Ramos (cell line): ENCODE measurements around the gene SOD1.
"Not testable (repeated sequence)": the region's sequence is repeated elsewhere in the genome, so short reads cannot be mapped to it uniquely, and the experiment has no call there.

Source experiments
- in situ Hi-C: fragments of 300-500 bp; cut with MboI; formaldehyde crosslinking; loops from one replicate; pipeline ENCODE4 v1.14.3; 2022; ENCODE audit warnings: low sequenced_read_pairs; ENCODE audit not compliant: unreplicated experiment

SOD1 gene

GRCh38 chr21:31659536-31660258 lies at the start of gene SOD1:
SOD1 (plus strand) TSS chr21:31659693; CDS start chr21:31659770, 77 bp downstream.
- in situ Hi-C loops, result no loop called here

DNA sequence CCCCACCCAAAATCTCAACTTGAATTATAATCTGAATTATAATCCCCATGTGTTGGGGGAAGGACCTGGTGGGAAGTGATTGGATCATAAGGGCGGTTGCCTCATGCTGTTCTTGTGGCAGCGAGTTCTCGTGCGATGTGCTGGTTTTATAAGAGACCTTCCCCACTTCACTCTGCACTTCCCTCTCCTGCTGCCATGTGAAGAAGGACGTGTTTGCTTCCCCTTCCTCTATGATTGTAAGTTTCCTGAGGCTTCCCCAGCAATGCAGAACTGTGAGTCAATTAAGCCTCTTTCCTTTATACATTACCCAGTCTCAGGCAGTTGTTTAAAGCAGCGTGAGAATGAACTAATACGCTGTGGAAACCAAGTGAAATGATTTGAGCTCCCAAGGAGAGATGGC lies 48.0 kb upstream of the SOD1 start:
- in situ Hi-C loops, result loop anchor here (25.0 kb wide), 1 partner anchor 651 kb away; no protein-coding TSS in a partner anchor

- in situ Hi-C loops, result loop anchor here (25.0 kb wide), 1 partner anchor 649 kb away; no protein-coding TSS in a partner anchor
Observed at GRCh38 chr21:31612894-31613785, 46.4 kb upstream of the SOD1 start.

GRCh38 chr21:31614705-31615104 lies 44.8 kb upstream of the SOD1 start:
- in situ Hi-C loops, result loop anchor here (25.0 kb wide), 1 partner anchor 648 kb away; no protein-coding TSS in a partner anchor

DNA sequence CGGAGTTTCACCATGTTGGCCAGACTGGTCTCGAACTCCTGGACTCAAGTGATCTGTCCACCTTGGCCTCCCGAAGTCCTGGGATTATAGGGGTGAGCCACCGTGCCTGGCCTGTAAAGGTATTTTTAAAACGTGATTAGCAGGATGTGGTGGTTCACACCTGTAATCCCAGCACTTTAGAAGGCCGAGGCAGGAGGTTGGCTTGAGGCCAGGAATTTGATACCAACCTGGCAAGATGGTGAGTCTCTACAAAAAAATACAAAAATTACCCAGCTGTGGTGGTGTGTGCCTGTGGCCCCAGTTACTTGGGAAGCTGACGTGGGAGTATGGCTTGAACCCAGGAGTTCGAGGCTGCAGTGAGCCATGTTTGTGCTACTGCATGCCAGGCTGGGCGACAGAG lies 43.3 kb upstream of the SOD1 start:
- in situ Hi-C loops, result loop anchor here (25.0 kb wide), 1 partner anchor 646 kb away; no protein-coding TSS in a partner anchor

- in situ Hi-C loops, result loop anchor here (25.0 kb wide), 1 partner anchor 643 kb away; no protein-coding TSS in a partner anchor
Observed at GRCh38 chr21:31618696-31619430, 40.6 kb upstream of the SOD1 start.

DNA sequence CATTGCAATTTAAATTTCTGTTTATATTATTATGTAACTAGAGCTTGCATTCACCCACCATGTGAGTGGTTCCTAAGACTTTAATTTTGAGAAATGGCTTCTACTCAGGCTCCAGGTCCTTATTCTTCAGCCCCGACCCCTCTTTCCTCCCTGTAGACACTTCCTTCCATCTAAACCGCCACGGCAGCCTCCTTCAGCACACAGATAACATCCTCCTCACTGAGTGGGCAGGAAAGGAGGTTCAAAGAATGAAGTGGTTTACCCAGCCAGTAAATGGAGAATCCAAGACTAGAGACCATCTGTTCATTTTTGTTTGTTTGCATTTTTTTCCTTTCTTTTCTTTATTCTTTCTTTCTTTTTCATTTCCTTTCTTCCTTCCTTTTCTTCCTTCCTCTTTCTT lies 37.1 kb upstream of the SOD1 start:
- in situ Hi-C loops, result loop anchor here (25.0 kb wide), 1 partner anchor 640 kb away; no protein-coding TSS in a partner anchor

GRCh38 chr21:31623664-31624063 lies 35.8 kb upstream of the SOD1 start:
- in situ Hi-C loops, result loop anchor here (25.0 kb wide), 1 partner anchor 639 kb away; no protein-coding TSS in a partner anchor

DNA sequence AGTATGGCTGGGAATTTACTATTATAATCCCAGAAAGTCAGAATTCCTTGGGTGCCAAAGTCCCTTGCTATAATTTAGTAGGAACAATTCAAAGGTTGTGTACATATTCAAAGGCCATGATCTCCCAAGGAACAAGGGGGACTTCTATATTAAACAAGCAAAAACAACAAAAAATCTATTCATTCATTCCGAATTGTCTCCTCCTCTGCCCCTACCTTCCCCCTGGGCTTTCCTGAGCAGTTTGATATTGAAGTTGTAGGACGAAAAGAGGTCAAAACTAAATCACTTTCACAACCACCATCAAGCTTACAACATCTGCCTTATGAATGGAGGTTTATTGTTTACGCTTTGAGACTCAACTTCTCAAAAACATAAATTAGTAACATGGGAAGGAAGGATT lies 35.3 kb upstream of the SOD1 start:
- in situ Hi-C loops, result loop anchor here (25.0 kb wide), 1 partner anchor 638 kb away; no protein-coding TSS in a partner anchor

- in situ Hi-C loops, result loop anchor here (25.0 kb wide), 1 partner anchor 637 kb away; no protein-coding TSS in a partner anchor
Observed at GRCh38 chr21:31624961-31625491, 34.5 kb upstream of the SOD1 start.

GRCh38 chr21:31629972-31630711 lies 29.4 kb upstream of the SOD1 start:
- in situ Hi-C loops, result no loop called here

GRCh38 chr21:31631881-31632280 lies 27.6 kb upstream of the SOD1 start:
- in situ Hi-C loops, result not testable (repeated sequence)

DNA sequence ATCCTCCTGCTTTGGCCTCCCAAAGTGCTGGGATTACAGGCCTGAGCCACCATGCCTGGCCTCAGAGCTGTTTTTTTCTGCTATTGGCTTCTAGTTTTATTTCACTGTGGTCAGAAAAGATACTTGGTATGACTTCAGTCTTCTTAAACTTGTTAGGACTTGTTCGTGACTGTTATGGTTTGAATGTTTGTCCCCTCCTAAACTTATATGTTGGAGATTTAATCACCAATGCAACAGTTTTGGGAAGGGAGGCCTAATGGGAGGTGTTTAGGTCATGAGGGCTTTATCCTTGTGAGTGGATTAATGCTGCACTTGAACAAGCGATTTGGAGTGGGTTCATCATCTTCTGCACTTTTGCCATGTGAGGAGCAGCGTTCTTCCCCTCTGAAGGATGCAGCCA lies 24.5 kb upstream of the SOD1 start:
- in situ Hi-C loops, result no loop called here

DNA sequence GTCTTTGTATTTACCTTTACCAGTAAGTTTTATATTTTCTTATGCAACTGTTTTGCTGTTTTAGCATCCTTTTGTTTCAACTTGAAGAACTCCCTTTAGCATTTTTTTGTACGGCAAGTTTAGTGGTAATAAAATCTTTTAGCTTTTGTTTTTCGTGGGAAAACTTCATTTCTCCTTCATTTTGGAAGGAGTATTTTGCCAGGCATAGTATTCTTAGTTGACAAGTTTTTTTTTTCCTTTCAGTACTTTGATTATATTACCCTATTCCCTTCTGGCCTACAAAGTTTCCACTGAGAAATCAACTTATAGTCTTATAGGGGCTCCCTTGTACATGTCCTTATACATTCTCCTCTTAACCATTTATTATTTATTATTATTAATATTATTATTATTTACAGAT lies 22.6 kb upstream of the SOD1 start:
- in situ Hi-C loops, result no loop called here

DNA sequence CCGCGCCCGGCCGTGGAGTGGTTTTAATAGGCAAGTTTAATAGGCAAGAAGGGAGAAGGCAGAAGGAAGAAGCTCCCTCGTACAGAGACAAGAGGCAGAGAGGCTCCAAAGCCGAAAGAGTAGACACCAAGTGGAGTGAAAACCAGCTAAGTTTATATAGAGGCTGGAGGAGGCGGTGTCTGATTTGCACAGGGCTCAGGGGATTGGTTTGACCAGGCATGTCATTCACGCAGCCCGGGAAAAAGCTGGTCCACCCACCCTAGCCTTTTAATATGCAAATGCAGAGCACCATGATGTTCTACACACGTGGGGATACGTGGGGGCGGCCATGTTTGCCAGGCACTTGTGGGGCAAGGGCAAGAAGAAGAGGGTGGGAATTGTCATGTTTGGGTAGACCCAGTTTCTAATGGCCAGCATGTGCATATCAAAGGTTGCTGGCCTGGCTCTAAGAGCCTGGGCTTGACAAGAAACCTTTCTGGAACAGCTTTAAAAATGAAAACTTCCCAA lies 18.0 kb upstream of the SOD1 start:
- in situ Hi-C loops, result no loop called here

DNA sequence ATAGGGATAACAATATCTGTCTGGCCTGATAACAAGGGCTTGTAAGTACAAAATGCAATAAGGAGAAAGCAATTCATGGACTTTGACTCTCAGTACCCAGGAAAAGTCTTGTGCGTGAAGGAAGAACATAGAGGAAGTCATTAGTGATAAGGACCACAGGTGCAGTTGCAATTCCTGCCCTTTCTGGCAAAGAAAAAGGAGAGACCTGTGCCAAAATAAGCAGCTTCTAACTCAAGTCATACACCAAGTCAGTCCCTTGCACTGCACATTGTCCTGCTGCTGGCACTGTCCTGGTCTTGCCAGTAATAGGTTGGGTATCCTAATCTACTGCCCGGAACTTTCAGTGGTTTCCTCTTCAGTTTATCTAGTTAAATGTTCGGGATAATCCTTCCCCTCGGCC lies 14.8 kb upstream of the SOD1 start:
- in situ Hi-C loops, result no loop called here

GRCh38 chr21:31647650-31648049 lies 11.8 kb upstream of the SOD1 start:
- in situ Hi-C loops, result no loop called here

DNA sequence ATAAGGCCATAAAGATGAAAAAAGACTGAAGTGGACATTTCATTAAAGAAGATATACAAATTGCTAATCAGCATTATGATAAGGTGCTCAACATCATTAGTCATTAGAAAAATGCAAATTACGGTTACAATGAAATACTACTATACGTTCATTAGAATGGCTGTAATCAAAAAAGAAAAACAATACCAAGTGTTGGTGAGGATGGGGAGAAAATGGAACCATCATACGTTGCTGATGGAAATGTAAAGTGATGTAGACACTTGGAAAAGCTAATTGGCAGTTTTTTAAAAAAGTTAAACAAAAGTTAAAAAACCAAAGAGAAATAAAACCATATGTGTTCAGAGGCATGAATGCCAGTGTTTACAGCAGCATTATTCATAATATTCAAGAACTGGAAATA lies 8.6 kb upstream of the SOD1 start:
- in situ Hi-C loops, result no loop called here

DNA sequence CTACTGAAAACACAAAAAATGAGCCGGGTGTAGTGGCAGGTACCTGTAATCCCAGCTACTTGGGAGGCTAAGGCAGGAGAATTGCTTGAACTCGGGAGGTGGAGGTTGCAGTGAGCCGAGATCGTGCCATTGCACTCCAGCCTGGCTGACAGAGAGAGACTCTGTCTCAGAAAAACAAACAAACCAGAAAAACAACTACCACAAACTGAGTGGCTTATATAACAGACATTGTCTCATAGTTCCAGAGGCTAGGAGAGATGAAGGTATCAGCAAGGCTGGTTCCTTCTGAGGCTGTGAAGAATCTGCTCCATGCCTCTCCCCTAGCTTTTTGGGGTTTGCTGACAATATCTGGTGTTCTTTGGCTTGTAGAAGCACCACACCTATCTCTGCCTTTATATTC lies 8.0 kb upstream of the SOD1 start:
- in situ Hi-C loops, result not testable (repeated sequence)
